Ramos (cell line): ENCODE measurements around the gene MSI2.

Experiments
- in situ Hi-C: fragments of 300-500 bp; cut with MboI; formaldehyde crosslinking; loops from one replicate; pipeline ENCODE4 v1.14.3; 2022; ENCODE audit warnings: low sequenced_read_pairs; ENCODE audit not compliant: unreplicated experiment

Gene MSI2

DNA sequence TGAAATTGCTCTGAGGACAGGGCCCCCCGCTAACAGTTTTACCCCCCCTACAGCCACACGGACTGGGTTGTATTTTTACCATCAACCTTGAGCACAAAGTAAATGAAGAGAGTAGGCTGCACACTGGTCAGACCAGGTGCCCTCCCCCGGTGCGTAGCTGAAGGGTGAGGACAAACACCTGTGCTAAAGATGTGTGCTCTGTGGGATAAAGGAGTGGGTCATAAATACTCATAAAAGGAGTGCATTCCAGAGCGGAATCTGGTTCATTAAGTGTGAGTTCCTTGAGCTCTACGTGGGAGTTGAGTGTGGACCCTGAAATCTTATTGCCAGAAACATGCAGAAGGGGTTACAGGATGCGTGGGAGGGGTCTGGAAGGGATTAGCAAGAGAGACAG is 271.7 kb downstream of the MSI2 start:
- in situ Hi-C loops = no loop called here

- in situ Hi-C loops = no loop called here
Measured at GRCh38 chr17:57530026-57530425, 273.7 kb downstream of the MSI2 start.

- in situ Hi-C loops = no loop called here
Measured at GRCh38 chr17:57530508-57530907, 274.2 kb downstream of the MSI2 start.

- in situ Hi-C loops = no loop called here
Measured at GRCh38 chr17:57531078-57531477, 274.8 kb downstream of the MSI2 start.

DNA sequence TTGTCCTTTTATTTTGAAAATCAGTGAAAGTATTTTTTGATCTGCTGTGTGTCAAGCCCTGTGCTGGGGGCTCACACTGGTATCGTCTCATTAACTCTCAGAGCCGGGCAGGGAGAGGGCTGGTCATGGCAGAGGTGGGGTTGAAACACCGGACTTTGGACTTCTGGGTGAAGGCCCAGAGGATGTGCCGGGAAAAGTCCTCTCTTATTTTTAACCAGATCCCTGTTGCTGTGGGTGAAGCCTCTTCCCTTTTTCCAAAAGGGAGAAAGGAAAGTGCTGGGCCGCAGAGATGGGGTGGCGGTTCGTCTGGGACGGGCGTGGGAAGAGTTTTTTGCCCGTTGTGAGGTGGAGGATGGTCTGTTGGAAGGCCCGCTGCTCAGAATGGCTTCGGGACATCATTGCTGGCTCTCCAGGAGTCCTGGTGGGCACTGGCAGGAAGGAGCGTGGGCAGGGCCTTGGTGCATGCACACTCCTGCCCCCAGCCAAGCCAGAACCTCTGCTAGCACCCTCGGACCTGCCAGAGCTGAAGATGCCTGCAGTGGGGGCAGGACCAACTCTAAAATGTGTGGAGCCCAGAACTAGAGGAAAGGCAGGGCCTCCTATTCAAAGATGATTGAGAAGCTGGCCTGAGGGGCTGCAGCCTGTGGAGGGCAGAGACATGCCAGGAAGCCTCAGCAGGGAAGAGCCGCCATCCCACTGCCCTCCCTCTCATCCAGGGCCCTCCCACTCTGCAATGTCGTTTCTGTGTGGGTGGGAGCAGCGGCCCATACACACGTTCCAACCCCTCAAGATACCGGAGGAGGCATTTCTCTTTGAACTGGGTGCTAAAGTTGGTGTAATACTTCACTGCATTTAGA is 275.6 kb downstream of the MSI2 start:
- in situ Hi-C loops = no loop called here

DNA sequence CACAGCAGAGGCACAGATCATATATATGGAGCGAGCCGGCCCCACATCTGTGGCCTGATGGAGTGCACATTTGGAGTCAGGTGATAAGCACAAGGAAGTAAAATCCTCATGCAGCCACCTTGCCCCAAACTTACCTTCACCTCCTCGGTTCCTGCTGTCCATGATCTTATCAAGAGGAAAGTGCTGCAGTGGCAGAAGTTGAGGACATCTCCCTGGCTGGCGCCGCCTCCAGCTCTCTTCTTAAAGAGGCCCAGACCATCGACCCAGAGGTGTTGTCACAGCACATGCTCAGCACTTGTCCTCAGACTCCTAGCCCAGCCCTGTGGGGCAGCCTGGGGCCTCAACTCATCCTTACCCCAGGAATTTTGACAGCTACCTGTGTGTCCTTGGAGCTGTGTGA is 276.2 kb downstream of the MSI2 start:
- in situ Hi-C loops = no loop called here

- in situ Hi-C loops = no loop called here
Measured at GRCh38 chr17:57532966-57533365, 276.6 kb downstream of the MSI2 start.

GRCh38 chr17:57533684-57534305 is 277.5 kb downstream of the MSI2 start:
- in situ Hi-C loops = no loop called here

- in situ Hi-C loops = no loop called here
Measured at GRCh38 chr17:57534863-57535248, 278.5 kb downstream of the MSI2 start.

DNA sequence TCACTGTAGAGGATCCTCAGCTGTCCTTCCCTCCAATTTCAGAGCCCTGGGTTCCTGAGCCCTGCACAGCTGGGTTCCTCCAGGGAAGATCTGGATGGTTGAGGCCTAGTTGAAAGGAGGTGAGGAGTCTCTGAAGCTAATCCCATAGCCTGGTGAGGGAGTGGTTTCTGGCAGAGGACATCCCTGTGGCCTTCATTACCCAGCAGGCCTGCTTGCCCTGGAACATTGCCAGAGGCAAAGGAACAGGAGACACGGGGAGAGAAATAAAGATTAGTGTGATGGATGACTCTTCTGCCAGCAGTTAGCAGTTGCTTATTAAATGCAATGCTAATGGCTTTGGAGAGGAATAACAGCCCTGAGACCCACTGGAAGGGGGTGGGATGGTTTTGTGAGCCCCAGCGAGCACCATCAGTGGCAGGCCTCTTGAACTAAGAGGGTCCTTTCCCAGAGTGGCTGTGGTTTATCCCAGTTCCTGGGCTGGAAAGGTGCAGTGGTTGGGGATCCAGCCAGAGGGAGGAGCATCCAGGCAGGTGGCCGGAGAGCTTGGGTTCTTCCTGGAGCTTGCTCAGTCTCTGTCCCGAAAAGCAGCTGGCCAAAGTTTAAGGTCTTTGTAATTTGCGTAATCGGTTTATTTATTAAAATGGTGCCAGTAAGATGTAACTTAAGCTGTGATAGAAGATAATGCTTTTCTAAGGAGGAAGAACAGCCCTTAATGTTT is 279.1 kb downstream of the MSI2 start:
- in situ Hi-C loops = no loop called here

- in situ Hi-C loops = no loop called here
Measured at GRCh38 chr17:57536289-57536688, 280.0 kb downstream of the MSI2 start.

DNA sequence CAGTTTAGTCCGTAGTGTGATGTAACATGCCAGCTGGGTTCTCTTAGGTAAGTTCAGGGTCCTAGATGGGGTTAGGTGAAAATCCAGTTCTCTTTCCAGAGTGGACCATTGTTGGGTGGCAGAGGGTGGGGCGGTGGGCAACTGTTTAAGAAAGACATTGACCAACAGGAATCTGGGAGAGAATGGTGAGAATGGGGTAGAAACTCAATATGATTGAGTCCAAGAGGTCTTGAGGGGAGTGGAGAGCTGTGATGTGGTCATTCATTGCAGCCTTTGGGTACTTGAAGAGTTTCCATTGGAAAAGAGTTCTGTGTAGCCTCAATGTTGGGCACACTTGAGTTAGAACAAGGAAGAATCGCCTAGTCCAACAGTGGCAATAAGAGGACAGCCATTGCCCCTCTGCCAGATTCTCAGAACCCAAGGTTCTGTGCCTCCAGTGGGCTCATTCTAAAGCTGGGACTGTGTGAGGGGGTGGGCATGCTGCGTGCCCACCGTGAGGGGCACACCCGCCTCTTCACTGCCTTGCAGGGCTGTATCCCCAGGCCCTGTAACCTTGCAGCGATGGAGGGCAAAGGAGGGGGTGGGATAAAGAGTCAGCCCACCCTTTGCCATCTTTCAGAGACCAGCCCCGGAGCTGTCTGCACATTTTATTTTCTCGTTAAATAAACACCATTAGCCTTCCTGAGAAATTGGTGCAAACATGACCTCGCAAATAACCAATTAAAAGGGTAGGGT is 280.6 kb downstream of the MSI2 start:
- in situ Hi-C loops = no loop called here

DNA sequence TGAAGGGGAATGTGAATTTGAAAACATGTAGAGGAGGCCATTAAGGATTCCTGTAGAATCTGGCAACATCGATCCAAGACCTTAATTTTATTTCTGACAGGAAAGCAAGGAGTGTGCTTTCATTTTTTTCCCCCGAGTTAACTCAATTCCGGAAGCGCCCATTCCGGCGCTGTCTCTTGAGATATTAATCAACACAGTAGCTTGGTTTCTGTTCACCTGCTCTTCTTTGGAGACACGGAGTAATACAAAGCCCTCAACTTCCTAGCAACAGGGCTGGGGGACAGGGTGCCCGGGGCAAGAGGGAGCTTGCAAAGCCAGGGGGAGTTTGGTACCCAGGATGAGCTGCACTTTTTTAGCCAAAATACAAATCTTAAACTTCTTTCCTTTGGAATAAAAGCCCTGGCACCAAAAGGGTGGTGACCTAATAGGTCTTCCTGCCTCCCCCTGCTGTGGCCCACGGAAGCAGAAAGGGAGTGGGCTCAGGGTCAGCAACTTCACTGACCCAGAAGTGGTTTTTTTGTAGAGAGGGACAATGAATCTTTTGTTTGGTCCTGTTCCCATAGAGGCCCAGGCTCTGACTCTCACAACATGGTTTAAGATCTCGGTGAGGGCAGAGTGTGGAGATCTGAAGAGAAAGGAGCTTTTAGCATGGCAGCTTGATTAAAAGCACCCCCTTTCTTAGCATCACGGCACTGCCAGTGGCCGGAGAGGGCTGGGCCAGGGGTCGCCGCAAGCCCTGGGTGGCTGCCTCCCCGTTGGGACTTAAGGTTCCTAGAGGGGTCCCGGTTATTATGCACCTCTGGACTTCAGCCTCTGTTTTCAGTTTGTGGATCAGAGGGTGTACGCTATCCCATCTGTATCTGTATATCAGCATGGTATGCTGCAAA is 281.4 kb downstream of the MSI2 start:
- in situ Hi-C loops = no loop called here

GRCh38 chr17:57538736-57539456 is 282.6 kb downstream of the MSI2 start:
- in situ Hi-C loops = no loop called here

GRCh38 chr17:57539529-57540301 is 283.4 kb downstream of the MSI2 start:
- in situ Hi-C loops = no loop called here

- in situ Hi-C loops = no loop called here
Measured at GRCh38 chr17:57540596-57540995, 284.3 kb downstream of the MSI2 start.

DNA sequence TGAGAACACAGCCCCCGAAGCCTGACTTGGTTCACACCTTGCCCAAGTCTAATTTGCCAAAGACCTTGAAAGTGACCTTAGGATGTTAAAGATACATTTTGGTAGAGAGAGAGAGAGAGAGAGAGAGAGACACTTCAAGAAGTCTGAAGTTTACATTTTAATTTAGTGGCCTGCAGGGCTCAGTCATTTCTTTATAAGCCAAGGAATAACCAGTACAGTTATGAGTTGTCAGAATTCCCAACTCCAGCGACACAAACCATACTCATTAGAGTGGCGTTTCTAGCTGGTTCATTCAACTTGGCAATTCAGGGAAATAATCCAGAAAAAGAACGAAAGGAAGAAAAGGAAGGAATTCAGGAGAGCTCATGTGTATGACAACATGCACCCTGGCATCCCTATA is 284.7 kb downstream of the MSI2 start:
- in situ Hi-C loops = no loop called here
